ENCODE data around the gene CADM1. TPM values are rescaled to one million over a fixed set of nuclear protein-coding genes. Genes with fewer than 3 reads are reported as not detected.

CADM1 gene
- total and polyA plus RNA-seq, 2 experiments from 2014 or later: 48.4 to 54.3 TPM

DNA sequence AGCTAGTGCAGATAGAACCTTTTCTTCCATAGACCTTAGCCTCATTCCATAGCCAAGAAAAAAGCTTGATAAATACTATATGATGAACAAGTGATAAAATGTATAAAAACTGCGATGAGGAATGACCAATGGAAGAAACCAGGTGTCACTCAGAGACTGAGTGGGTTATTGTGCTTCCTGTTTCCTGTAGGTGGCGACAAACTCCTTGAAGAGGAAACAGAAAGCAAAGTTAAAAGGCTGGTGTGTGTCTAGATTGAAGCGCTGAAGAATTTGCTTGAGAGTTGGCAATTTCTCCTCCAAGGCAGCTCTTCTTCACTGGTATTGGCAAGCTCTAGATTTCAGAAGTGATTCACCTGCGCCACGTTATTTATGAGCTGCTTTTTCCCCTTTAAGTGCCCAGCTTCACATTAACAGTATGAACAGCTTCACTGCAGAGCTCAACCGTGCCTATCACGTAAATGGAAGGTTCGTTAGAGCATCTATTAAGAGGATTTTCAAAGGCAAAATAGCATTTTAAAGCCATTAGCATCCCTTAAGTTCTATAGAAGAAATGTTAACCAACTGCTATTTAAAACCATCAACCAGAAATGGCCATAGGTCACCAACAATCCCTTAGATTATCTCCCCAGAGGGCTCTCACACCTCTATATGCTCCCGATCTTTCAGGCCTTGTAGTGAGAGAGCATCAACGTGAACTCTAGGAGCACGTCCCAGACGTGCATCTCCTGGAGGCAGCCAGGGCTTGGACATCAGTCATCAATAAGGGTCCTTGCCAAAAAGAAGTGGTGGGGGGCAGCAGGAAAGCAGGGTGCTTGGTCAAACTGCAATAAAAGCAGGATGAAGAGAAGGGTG, 179.4 kb downstream of the CADM1 start:
- Histone ChIP-seq H3K9me3 (ENCODE audit: low read depth) (no peaks in the 10 kb centered on the region), H3K4me2 (no peak overlapping the region), H3K4me3 (no peak overlapping the region), H3K79me2 (no peaks in the 10 kb centered on the region), H4K20me1 (ENCODE audit: insufficient read depth, poor library complexity, severe bottlenecking) (no peaks in the 10 kb centered on the region), H3K27me3 (no peaks in the 10 kb centered on the region), H2AFZ (no peak overlapping the region), H3K27ac (no peak overlapping the region), H3K36me3 (replicated peaks; ENCODE audit: insufficient read depth, low read depth) (no peaks in the 10 kb centered on the region), H3K9me2 (replicated peaks; ENCODE audit: insufficient read depth) (no peaks in the 10 kb centered on the region), H3K4me1 (ENCODE audit: insufficient read depth) (no peaks in the 10 kb centered on the region)
- peak; percentile 81 for DNase-seq (ENCODE audit: low spot score)
- no peak for TF ChIP-seq EZH2 (IDR thresholded peaks at IDR 0.05; ENCODE audit: borderline replicate concordance)
- TF ChIP-seq, protein P1, sequence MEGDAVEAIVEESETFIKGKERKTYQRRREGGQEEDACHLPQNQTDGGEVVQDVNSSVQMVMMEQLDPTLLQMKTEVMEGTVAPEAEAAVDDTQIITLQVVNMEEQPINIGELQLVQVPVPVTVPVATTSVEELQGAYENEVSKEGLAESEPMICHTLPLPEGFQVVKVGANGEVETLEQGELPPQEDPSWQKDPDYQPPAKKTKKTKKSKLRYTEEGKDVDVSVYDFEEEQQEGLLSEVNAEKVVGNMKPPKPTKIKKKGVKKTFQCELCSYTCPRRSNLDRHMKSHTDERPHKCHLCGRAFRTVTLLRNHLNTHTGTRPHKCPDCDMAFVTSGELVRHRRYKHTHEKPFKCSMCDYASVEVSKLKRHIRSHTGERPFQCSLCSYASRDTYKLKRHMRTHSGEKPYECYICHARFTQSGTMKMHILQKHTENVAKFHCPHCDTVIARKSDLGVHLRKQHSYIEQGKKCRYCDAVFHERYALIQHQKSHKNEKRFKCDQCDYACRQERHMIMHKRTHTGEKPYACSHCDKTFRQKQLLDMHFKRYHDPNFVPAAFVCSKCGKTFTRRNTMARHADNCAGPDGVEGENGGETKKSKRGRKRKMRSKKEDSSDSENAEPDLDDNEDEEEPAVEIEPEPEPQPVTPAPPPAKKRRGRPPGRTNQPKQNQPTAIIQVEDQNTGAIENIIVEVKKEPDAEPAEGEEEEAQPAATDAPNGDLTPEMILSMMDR (IDR thresholded peaks at IDR 0.05; ENCODE audit: poor library complexity): peak; percentile 87
- WGBS (ENCODE audit: low lambda C conversion rate, missing lambda C conversion rate): 50% methylated on average over 12 of the region's 12 CpGs

DNA sequence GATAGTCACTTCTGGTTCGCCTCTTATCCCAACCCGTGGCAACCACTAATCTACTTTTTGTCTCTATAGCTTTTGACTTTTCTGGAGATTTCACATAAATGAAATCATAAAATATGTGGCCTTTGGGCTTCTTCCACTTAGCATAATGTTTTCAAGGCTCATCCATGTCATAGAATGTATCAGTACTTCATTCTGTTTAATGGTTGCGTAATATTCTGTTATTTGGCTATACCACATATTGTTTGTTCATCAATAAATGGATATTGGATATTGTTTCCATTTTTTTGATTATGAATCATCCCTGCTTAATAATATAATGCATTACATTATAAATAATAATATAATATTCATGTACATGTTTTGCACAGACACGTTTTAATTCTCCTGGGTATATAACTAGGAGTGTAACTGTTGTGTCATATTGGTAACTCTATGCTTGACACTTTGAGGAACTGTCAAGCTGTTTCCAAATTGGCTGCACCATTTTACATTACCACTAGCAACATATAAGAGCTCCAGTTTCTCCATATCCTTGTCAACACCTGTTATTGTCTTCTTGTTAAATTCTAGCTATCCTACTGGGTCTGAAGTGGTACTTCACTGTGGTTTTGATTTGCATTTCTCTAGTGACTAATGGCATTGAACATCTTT, 181.5 kb downstream of the CADM1 start:
- H3K4me3 ChIP-seq: no peak overlapping the region
- DNase-seq (ENCODE audit: low spot score): no peak
- H3K79me2 ChIP-seq: no peaks in the 10 kb centered on the region
- no peaks in the 10 kb centered on the region for H4K20me1 ChIP-seq (ENCODE audit: insufficient read depth, poor library complexity, severe bottlenecking)
- no peaks in the 10 kb centered on the region for H3K36me3 ChIP-seq (replicated peaks; ENCODE audit: insufficient read depth, low read depth)
- WGBS (ENCODE audit: low lambda C conversion rate, missing lambda C conversion rate): 95% methylated on average over 4 of the region's 4 CpGs
- H3K9me2 ChIP-seq (replicated peaks; ENCODE audit: insufficient read depth): no peaks in the 10 kb centered on the region
- H3K4me2 ChIP-seq: no peak overlapping the region
- no peak overlapping the region for H2AFZ ChIP-seq
- TF ChIP-seq EZH2 (IDR thresholded peaks at IDR 0.05; ENCODE audit: borderline replicate concordance) (no peak), EZH2phosphoT487 (IDR thresholded peaks at IDR 0.05; ENCODE audit: low read depth, severe bottlenecking, unreplicated experiment) (no peak)
- TF ChIP-seq, protein P1 (IDR thresholded peaks at IDR 0.05; ENCODE audit: poor library complexity): no peak
- H3K27ac ChIP-seq: no peak overlapping the region
- H3K27me3 ChIP-seq: no peaks in the 10 kb centered on the region
- no peaks in the 10 kb centered on the region for H3K9me3 ChIP-seq (ENCODE audit: low read depth)
- no peaks in the 10 kb centered on the region for H3K4me1 ChIP-seq (ENCODE audit: insufficient read depth)

DNA sequence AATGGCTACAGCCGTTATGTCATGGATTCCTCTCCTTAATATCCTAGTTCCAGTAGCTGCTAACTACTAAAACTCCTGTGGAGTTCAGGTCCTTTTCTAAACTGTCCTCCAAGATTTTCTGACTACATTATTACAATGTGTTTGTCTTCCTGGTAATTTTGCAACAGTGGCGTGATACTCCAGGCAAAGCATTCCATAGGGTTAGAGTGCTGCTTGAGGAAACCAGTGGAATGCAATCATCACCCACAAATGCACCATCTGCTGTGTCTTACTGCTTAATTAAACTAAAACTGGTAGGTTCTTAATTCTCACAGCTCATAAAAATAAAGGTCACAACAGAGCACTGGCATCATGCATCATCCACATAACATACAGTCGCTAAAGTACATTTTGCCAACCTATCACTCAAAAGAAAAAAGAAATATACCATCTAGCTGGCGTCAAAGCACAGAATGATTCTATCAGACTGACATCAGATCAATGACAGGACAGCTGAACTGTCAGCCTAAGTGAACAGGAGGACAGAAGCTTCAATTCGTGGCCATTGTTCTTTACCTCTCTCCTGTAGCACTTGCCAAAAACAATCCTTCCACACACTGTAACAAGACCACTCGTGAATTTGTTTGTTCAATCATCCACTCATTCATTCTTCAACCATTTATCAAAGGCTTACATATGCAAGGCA, 182.5 kb downstream of the CADM1 start:
- Histone ChIP-seq H2AFZ (no peak overlapping the region), H3K79me2 (no peaks in the 10 kb centered on the region), H3K27ac (no peak overlapping the region), H3K9me2 (replicated peaks; ENCODE audit: insufficient read depth) (no peaks in the 10 kb centered on the region), H3K9me3 (ENCODE audit: low read depth) (no peaks in the 10 kb centered on the region), H3K4me1 (ENCODE audit: insufficient read depth) (no peaks in the 10 kb centered on the region), H3K27me3 (no peaks in the 10 kb centered on the region), H4K20me1 (ENCODE audit: insufficient read depth, poor library complexity, severe bottlenecking) (no peaks in the 10 kb centered on the region), H3K4me3 (no peak overlapping the region), H3K4me2 (no peak overlapping the region), H3K36me3 (replicated peaks; ENCODE audit: insufficient read depth, low read depth) (no peaks in the 10 kb centered on the region)
- WGBS (ENCODE audit: low lambda C conversion rate, missing lambda C conversion rate): 88% methylated on average over 6 of the region's 6 CpGs
- DNase-seq (ENCODE audit: low spot score): no peak
- TF ChIP-seq EZH2phosphoT487 (IDR thresholded peaks at IDR 0.05; ENCODE audit: low read depth, severe bottlenecking, unreplicated experiment): no peak
- no peak for TF ChIP-seq EZH2 (IDR thresholded peaks at IDR 0.05; ENCODE audit: borderline replicate concordance)
- TF ChIP-seq, protein P1 (IDR thresholded peaks at IDR 0.05; ENCODE audit: poor library complexity): no peak
